Small intestine (tissue), 7 donors: ENCODE results near the gene TIMM17B. TPM values are rescaled to one million over a fixed set of nuclear protein-coding genes. Genes with fewer than 3 reads are reported as not detected.

Experiments used
- DNase-seq, 2 donors: peaks; one replicate each; pipeline versions ENCODE4 v3.0.0 to v3.0.0-alpha.2; 2013
- FAIRE-seq: peaks from 2 replicates; lab custom pipeline; 2012; peaks lifted over from hg19 to GRCh38; lab: Jason Lieb, UNC
- H3K27ac ChIP-seq, 3 donors: one replicate each; pipeline ENCODE4 v1.5.1; 2013; ENCODE audit warnings: low read length in 2 of 3, mild to moderate bottlenecking in 2 of 3, control low read depth in 1 of 3, inconsistent platforms in 1 of 3, low read depth in 1 of 3, moderate library complexity in 1 of 3
- H3K27me3 ChIP-seq, 3 donors: one replicate each; pipeline ENCODE4 v1.6.1; 2013; ENCODE audit warnings: low read length in 3 of 3, inconsistent platforms in 1 of 3; ENCODE audit not compliant: control insufficient read depth in 3 of 3, insufficient read depth in 3 of 3
- H3K36me3 ChIP-seq, 3 donors: one replicate each; pipeline ENCODE4 v1.6.1; 2013; ENCODE audit warnings: low read length in 3 of 3, inconsistent platforms in 1 of 3, low read depth in 1 of 3, mild to moderate bottlenecking in 1 of 3, moderate library complexity in 1 of 3; ENCODE audit not compliant: control insufficient read depth in 3 of 3, insufficient read depth in 2 of 3
- H3K4me1 ChIP-seq, 3 donors: one replicate each; pipeline ENCODE4 v1.6.1; 2013; ENCODE audit warnings: low read length in 2 of 3, inconsistent platforms in 1 of 3, low read depth in 1 of 3, mild to moderate bottlenecking in 1 of 3, moderate library complexity in 1 of 3; ENCODE audit not compliant: control insufficient read depth in 3 of 3, insufficient read depth in 2 of 3
- H3K4me3 ChIP-seq, 3 donors: one replicate each; pipeline ENCODE4 v1.5.1; 2013; ENCODE audit warnings: low read length in 3 of 3, control low read depth in 1 of 3, inconsistent platforms in 1 of 3, low read depth in 1 of 3, mild to moderate bottlenecking in 1 of 3, moderate library complexity in 1 of 3
- H3K9me3 ChIP-seq, 2 donors: one replicate each; pipeline ENCODE4 v1.6.1; 2013; ENCODE audit warnings: low read depth in 1 of 2, low read length in 1 of 2; ENCODE audit not compliant: control insufficient read depth in 2 of 2, insufficient read depth in 1 of 2
- WGBS, 3 donors: extraction: QIAGEN DNeasy Blood & Tissue Kit; methylation state at CpG; one replicate each; pipeline ENCODE4 v1.1.7; 2013; 5-methylcytosine and 5-hydroxymethylcytosine counted together
- polyA plus RNA-seq, 4 donors: library from polyadenylated mRNA; stranded (reverse) in 3 of 4; unstranded in 1 of 4; fragments of 200-250 nt in 3 of 4; fragments of 120-200 nt in 1 of 4; gene quantifications; one replicate each; pipeline versions ENCODE4 v1.2.1 to v1.2.3, GENCODE V29; 2013
- donor health status: healthy with polysubstance abuse.
- donor health status: control.
- donor health status: control.
- donor health status: Bipolar disorder and iron deficiency.
- donor health status: healthy.

The TIMM17B gene
- polyA plus RNA-seq, 4 donors = 43.3 to 72.5 (median 66.1) TPM

DNA sequence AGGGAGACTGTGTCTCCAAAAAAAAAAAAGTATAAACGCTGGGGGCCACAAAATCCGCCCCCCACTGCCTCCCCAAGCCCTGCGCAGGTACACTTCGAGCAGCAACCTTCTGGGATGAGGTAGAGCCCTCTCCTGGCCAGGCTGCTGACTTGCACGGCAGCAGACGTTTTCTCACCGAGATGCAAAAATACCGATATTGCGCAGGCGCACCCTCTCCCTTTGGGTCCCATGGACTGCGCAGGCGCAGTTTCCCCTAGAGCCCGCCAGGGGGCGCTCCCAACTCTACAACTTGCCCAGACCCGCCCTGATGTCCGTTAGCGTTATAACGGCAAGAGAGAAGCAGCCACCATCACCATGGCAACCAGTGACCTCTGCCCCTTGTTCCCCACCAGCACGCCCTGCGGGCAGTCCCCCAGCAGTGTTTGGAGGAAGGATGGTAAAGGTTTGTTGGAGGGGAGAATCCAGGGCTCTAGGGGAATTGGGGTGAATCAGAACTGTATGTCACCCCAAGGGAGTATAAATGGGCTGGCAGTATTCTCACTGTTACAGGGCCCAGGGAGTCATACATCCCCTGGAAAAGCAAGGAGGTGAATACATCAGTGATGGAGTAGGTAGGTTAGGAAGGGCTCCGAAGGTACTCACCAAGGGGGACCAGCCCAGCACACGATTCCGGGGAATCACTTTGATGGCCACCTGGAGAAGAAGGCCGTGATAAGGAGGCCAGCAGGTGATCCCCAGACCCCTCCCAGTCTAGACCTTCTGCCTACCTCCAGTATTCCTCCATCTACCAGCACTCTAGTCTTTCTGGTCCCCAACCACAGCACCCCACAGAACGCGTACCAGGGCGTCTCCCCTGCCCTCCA, 19.8 kb upstream of the TIMM17B start:
- H3K27me3 ChIP-seq = no peaks in the 10 kb centered on the region
- 9 to 38% (median 14%) methylated on average over 24 to 27 of the region's 27 CpGs for WGBS, 3 donors

DNA sequence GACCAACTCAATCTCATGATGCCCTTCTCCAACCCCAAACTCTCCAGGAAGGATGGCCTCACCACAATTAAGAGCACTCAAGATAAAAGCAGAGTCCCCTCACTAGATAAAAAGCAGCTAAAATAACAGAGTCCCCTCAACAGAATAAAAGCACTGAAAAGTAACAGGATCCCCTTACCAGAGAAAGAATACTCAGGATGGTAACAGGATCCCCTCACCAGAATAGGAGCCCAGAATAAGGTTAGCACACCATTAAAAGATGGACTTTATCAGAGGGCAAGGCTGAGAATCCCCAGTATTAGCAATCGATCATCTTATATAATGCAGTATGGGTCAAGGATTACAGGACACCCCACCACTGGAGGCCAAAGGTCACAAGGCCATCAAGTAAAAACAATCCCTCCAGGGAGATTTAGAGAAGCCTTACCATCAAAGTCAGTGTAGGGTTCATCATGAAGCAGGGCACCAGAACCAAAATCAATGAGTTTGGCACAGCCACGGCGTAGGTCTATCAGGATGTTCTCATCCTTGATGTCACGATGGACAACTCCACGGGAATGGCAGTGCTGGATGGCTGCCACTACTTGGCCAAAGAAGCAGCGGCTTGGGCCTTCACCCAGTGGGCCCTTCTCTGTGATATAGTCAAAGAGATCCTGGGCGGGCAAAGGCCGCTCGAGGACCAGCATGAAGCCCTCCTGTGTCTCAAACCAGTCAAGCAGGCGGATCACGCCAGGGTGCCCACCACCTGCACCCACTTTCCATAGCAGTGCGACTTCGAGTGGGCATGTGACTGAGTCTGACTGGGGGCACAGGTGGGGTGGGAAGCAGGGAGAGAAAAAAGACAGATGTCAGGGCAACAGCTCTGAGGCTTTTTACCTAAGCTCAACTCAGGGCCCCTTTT, 17.3 kb upstream of the TIMM17B start:
- DNase-seq (no peak), FAIRE-seq (no peak)
- H3K4me3 ChIP-seq = no peak overlapping the region
- H3K27ac ChIP-seq = no peak overlapping the region
- no peaks in the 10 kb centered on the region for H3K9me3 ChIP-seq
- H3K36me3 ChIP-seq = peaks cover 0 to 23% (median 5%) of the 10 kb centered on the region in 3 donors
- peaks cover 0 to 15% (median 0%) of the 10 kb centered on the region in 3 donors for H3K4me1 ChIP-seq
- H3K27me3 ChIP-seq = no peaks in the 10 kb centered on the region
- 88 to 90% (median 88%) methylated on average over 13 of the region's 13 CpGs for WGBS, 3 donors

More for the DNA sequence above, 19.8 kb upstream of the TIMM17B start:
- peak overlapping the region; percentile 56 to 79 (median 78) for H3K4me3 ChIP-seq
- H3K9me3 ChIP-seq = no peaks in the 10 kb centered on the region
- H3K36me3 ChIP-seq = peaks cover 0 to 34% (median 5%) of the 10 kb centered on the region in 3 donors
- peak overlapping the region in 1 of 3 donors; percentile 82 for H3K27ac ChIP-seq
- FAIRE-seq = no peak
- H3K4me1 ChIP-seq = peaks cover 0 to 18% (median 0%) of the 10 kb centered on the region in 3 donors
- peak; percentile 90 to 91 for DNase-seq

DNA sequence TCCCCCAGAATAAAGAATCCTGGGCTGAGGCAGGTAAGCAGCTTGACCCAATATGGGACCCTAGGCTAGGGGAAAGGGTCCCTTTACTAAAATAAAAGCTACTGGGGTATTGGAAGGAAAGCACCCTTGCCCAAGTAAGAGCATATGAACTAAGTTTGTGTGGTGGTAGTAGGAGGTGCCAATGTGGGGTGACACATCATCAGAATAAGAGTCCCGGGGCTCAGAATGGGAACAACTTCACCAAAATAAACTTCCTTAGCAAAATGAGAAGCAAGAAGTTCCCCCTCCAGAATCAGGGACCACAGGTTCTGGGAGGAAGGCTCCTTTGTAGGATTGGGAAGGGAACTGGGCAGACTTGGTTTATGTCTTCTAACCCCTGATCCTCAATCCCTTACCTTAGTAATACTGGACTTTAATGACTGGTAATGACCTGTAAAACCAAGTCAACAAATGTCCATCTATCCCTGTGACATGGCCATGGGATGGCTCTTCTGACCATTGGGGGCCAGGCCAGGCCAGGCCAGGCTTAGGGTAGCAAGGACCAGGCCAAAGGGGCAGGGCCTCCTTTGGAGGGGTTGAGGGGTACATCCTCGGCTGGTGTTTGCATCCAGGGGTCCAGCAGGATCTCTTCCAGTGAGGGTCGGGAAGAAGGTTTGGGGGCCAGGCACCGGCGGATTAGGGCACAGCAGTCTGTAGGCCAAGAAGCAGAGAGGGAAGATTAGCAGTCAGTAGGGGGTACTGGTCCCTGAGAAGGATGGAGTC, 16.2 kb upstream of the TIMM17B start:
- Histone ChIP-seq H3K4me1 (peaks cover 0 to 11% (median 0%) of the 10 kb centered on the region in 3 donors), H3K36me3 (peaks cover 0 to 28% (median 5%) of the 10 kb centered on the region in 3 donors), H3K9me3 (no peaks in the 10 kb centered on the region), H3K27me3 (no peaks in the 10 kb centered on the region), H3K4me3 (no peak overlapping the region), H3K27ac (peak overlapping the region in 2 of 3 donors; percentile 0 to 58)
- FAIRE-seq (no peak), DNase-seq (no peak)
- WGBS, 3 donors = 84 to 90% (median 89%) methylated on average over 3 to 5 of the region's 5 CpGs

DNA sequence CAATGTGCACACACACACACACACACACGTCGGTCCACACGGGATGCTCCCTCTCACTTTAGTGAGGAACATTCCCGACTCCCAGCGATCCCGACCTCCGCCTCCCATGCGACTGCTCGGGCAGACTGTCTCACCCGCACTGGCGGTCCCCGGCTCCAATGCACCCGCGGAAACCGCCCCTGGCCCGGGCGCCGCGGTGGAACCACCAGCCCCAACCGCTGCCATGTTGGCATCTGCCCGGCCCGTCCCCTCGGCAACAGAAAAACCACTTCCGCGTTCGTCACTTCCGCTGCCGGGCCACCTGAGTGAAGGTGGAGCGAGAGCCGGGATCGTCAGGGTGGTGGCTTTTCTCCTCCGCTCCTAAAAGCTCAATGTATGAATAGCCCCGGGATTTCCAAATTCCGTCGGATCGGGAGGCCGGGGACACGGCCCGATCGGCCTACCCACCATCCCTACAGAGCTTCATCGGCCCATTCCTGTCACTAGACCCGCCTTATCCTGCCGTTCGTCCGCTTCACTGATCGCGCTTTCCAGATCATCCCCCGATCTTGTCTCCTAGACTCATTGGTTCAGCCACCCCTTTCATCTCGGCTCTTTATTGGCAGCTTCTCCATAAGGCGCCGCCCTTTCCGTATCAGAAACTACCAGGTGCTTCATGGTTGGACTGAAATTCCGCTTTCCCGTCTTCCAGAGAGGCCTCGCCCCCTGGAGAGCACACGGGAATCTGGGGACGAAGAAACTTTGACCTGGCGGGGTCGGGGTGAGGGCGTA, 14.0 kb upstream of the TIMM17B start, which contains the start of gene SLC35A2:
SLC35A2 (minus strand) TSS at position 235 of the 771 bp plus-strand sequence; CDS start at position 225, 10 bp downstream.
- Histone ChIP-seq H3K27ac (peak within 1 kb of the TSS; percentile 74 to 99 (median 88)), H3K4me3 (peak within 1 kb of the TSS; percentile 43 to 91 (median 75)), H3K4me1 (peaks cover 0 to 7% (median 0%) of the 10 kb centered on the region in 3 donors), H3K36me3 (peaks cover 0 to 37% (median 5%) of the 10 kb centered on the region in 3 donors), H3K27me3 (no peaks in the 10 kb centered on the region), H3K9me3 (no peaks in the 10 kb centered on the region)
- DNase-seq (peak; percentile 89 to 92), FAIRE-seq (peak; percentile 85)
- WGBS, 3 donors = 0 to 36% (median 15%) methylated on average over 35 to 60 of the region's 60 CpGs

DNA sequence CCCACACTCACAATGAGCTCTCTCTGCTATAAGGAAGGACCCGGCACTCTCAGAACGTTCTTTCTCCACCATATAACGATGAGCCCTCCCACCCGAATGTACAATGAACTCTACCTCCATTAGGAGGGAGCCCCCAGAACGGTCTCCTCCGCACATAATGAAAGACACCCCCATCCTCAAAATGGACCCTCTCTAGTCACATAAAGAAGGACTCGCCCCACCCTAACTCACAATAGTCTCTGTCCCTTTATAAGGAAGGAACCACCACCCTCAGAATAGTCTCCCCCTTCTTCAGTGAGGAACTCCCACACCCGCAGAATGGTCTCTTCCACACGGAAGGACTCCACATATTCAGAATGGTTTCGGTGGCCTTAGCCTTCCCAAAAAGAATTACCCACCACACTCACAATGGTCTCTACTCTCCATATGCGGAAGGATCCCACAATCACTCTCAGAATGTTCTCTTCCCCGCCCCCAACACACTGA, 13.4 kb upstream of the TIMM17B start:
- WGBS, 3 donors = 1 to 34% (median 7%) methylated on average over 12 of the region's 12 CpGs
- Histone ChIP-seq H3K4me1 (peaks cover 0 to 7% (median 0%) of the 10 kb centered on the region in 3 donors), H3K4me3 (peak overlapping the region; percentile 43 to 91 (median 75)), H3K36me3 (peaks cover 0 to 40% (median 5%) of the 10 kb centered on the region in 3 donors), H3K27ac (peak overlapping the region; percentile 66 to 99 (median 88)), H3K9me3 (no peaks in the 10 kb centered on the region), H3K27me3 (no peaks in the 10 kb centered on the region)
- no peak for DNase-seq
- no peak for FAIRE-seq

DNA sequence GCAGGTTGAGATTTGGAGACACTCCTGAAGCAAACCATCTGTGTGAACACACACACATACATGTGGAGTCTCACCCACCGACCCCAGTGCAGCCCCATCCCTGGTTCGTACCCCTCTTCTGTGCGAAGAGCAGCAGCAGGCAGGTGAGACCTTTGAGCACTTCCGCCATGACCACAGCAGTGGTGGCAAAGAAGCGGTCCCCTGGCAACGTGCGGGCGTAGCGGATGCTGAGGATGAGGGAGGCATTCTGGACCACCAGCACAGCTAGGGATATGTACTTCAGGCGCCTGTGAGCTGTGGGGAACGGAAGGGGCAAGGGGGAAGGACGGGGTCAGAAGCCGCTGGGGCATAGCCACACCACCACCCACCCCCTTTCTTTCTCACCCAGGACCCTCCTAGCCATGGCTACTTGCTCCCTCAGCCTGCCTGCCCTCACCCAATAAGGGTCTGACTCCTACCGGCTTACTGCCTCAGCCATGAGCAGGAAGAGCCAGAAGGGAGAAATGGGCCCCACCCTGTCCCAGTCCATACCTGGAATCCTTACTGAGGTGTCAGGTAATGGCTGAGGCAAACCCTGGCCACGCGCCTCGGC, 12.2 kb upstream of the TIMM17B start:
- Histone ChIP-seq H3K4me1 (peaks cover 0 to 7% (median 0%) of the 10 kb centered on the region in 3 donors), H3K27ac (no peak overlapping the region), H3K27me3 (no peaks in the 10 kb centered on the region), H3K4me3 (no peak overlapping the region), H3K36me3 (peaks cover 0 to 39% (median 5%) of the 10 kb centered on the region in 3 donors), H3K9me3 (no peaks in the 10 kb centered on the region)
- FAIRE-seq (no peak), DNase-seq (no peak)
- WGBS, 3 donors = 91 to 96% (median 92%) methylated on average over 13 to 17 of the region's 17 CpGs

DNA sequence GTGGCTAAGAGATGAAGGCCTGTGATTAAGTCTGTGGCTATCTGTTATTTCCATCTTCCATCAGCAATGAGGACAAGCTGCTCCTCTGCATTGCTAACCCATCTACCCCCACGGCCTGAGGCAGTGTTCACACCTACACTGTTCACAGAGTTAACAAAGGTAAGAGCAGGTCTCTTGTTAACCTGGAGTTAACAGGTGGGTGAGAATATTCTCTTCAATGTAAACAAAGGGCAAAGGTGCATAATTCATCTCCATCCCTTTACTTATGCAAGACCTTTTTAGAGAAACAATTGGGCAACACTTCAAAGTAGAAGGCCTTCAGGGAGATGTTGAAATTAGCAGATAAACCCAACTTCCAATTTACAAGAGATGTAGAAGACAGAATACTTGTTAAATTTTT, 11.0 kb upstream of the TIMM17B start:
- H3K36me3 ChIP-seq = peaks cover 0 to 40% (median 0%) of the 10 kb centered on the region in 3 donors
- peaks cover 0 to 7% (median 0%) of the 10 kb centered on the region in 3 donors for H3K4me1 ChIP-seq
- WGBS, 3 donors = 42 to 73% (median 67%) methylated on average over 1 of the region's 1 CpG
- no peaks in the 10 kb centered on the region for H3K9me3 ChIP-seq
- no peaks in the 10 kb centered on the region for H3K27me3 ChIP-seq
- H3K4me3 ChIP-seq = no peak overlapping the region
- no peak for DNase-seq
- no peak for FAIRE-seq
- no peak overlapping the region for H3K27ac ChIP-seq
